DND-41 (cell line): Measurements from ENCODE around the gene CREBZF.
A peak's percentile ranks its signal among the peaks of the same experiment; 100 is the strongest.

ENCODE experiments used
- ATAC-seq: fragments of 200-7000 bp; cut with Tn5 transposase; 3 replicates; pipeline ENCODE4 v1.9.1; 2021; ENCODE audit warnings: low read depth; ENCODE audit not compliant: insufficient read depth
- DNase-seq: peaks from one replicate; pipeline ENCODE4 v3.0.0-alpha.2; 2020
- H2AFZ ChIP-seq: 2 replicates; pipeline ENCODE4 v1.6.0; 2012; ENCODE audit warnings: low read depth, low read length
- H3K27ac ChIP-seq: 2 replicates; pipeline ENCODE4 v1.5.1; 2012; ENCODE audit warnings: low read length, inconsistent platforms
- H3K27me3 ChIP-seq: fragments of 200-600 bp; sonication (generic); 2 replicates; pipeline ENCODE4 v1.6.0; 2012; ENCODE audit warnings: low read length, mild to moderate bottlenecking, inconsistent platforms; ENCODE audit not compliant: insufficient read depth, poor library complexity
- H3K36me3 ChIP-seq: 2 replicates; pipeline ENCODE4 v1.5.1; 2012; ENCODE audit warnings: low read length, inconsistent platforms; ENCODE audit not compliant: insufficient read depth
- H3K4me1 ChIP-seq: 2 replicates; pipeline ENCODE4 v1.5.1; 2012; ENCODE audit warnings: mild to moderate bottlenecking, low read length; ENCODE audit not compliant: insufficient read depth
- H3K4me2 ChIP-seq: 2 replicates; pipeline ENCODE4 v1.6.0; 2012; ENCODE audit warnings: mild to moderate bottlenecking, moderate library complexity, low read length, inconsistent platforms; ENCODE audit not compliant: insufficient read depth
- H3K4me3 ChIP-seq, 2 experiments: fragments of 200-600 bp in 1 of 2; shearing (Covaris generic) in 1 of 2; 2 replicates each; pipeline ENCODE4 v1.5.1; 2012 to 2016; ENCODE audit warnings: inconsistent platforms in 2 of 2, low read length in 2 of 2, mild to moderate bottlenecking in 2 of 2, low read depth in 1 of 2, moderate library complexity in 1 of 2
- H3K79me2 ChIP-seq: 2 replicates; pipeline ENCODE4 v1.6.0; 2012; ENCODE audit warnings: low read length, inconsistent platforms; ENCODE audit not compliant: insufficient read depth
- H3K9ac ChIP-seq: 2 replicates; pipeline ENCODE4 v1.6.0; 2012; ENCODE audit warnings: low read depth, mild to moderate bottlenecking, inconsistent platforms, low read length, moderate library complexity
- H3K9me3 ChIP-seq: 2 replicates; pipeline ENCODE4 v1.5.1; 2012; ENCODE audit warnings: low read length, moderate library complexity, mild to moderate bottlenecking, inconsistent platforms; ENCODE audit not compliant: insufficient read depth, severe bottlenecking
- H4K20me1 ChIP-seq: 2 replicates; pipeline ENCODE4 v1.6.0; 2012; ENCODE audit warnings: low read length; ENCODE audit not compliant: insufficient read depth
- CTCF ChIP-seq: IDR thresholded peaks from 2 replicates; pipeline ENCODE4 v1.5.1; 2012; ENCODE audit warnings: borderline replicate concordance, low read length, moderate library complexity, mild to moderate bottlenecking; ENCODE audit not compliant: poor library complexity, severe bottlenecking; ENCODE audit errors: extremely low read depth
- EZH2 ChIP-seq: IDR thresholded peaks from 3 replicates; pipeline ENCODE4 v1.6.1; 2012; ENCODE audit warnings: borderline replicate concordance, low read depth, mild to moderate bottlenecking, moderate library complexity, low read length, inconsistent platforms; ENCODE audit not compliant: severe bottlenecking

CREBZF gene

GRCh38 chr11:85685820-85686459 lies 21.0 kb upstream of the CREBZF start, which contains the start of gene CCDC89:
Gene CCDC89, minus strand, starts transcription at chr11:85686195. Its CDS starts 65 bp downstream, at chr11:85686130.
- Histone ChIP-seq H3K36me3 (no peaks in the 10 kb centered on the region), H4K20me1 (no peaks in the 10 kb centered on the region), H2AFZ (no peak within 1 kb of the TSS), H3K4me3 (no peak within 1 kb of the TSS), H3K27ac (no peak within 1 kb of the TSS), H3K4me1 (no peaks in the 10 kb centered on the region), H3K4me2 (no peak within 1 kb of the TSS), H3K79me2 (no peaks in the 10 kb centered on the region), H3K9me3 (no peaks in the 10 kb centered on the region), H3K27me3 (peaks cover 31% of the 10 kb centered on the region), H3K9ac (no peak within 1 kb of the TSS)
- ATAC-seq: no peak
- TF ChIP-seq CTCF (no peak), EZH2 (no peak)
- DNase-seq: no peak

- H3K79me2 ChIP-seq: no peaks in the 10 kb centered on the region
- H3K27ac ChIP-seq: no peak overlapping the region
- no peak overlapping the region for H3K4me3 ChIP-seq
- no peak for TF ChIP-seq EZH2
- TF ChIP-seq CTCF: no peak
- H2AFZ ChIP-seq: no peak overlapping the region
- ATAC-seq (peak; percentile 39; the same call in 2 of the 3 replicates), DNase-seq (no peak)
- H3K4me1 ChIP-seq: no peaks in the 10 kb centered on the region
- H4K20me1 ChIP-seq: no peaks in the 10 kb centered on the region
- H3K27me3 ChIP-seq: peaks cover 28% of the 10 kb centered on the region
- no peaks in the 10 kb centered on the region for H3K36me3 ChIP-seq
- H3K4me2 ChIP-seq: no peak overlapping the region
- no peak overlapping the region for H3K9ac ChIP-seq
- no peaks in the 10 kb centered on the region for H3K9me3 ChIP-seq
Observed at GRCh38 chr11:85685125-85685819, 20.3 kb upstream of the CREBZF start.

GRCh38 chr11:85682330-85683305 lies 17.7 kb upstream of the CREBZF start:
- H3K9me3 ChIP-seq: no peaks in the 10 kb centered on the region
- no peak overlapping the region for H3K9ac ChIP-seq
- H3K36me3 ChIP-seq: no peaks in the 10 kb centered on the region
- H3K4me1 ChIP-seq: no peaks in the 10 kb centered on the region
- TF ChIP-seq CTCF (no peak), EZH2 (no peak)
- H2AFZ ChIP-seq: no peak overlapping the region
- no peaks in the 10 kb centered on the region for H4K20me1 ChIP-seq
- H3K27ac ChIP-seq: no peak overlapping the region
- H3K27me3 ChIP-seq: peaks cover 32% of the 10 kb centered on the region
- H3K79me2 ChIP-seq: no peaks in the 10 kb centered on the region
- no peak overlapping the region for H3K4me3 ChIP-seq
- ATAC-seq (no peak), DNase-seq (no peak)
- no peak overlapping the region for H3K4me2 ChIP-seq
